ENCODE data around the gene HECTD4. TPM values are rescaled to one million over a fixed set of nuclear protein-coding genes. Genes with fewer than 3 reads are reported as not detected.

The HECTD4 gene
- total RNA-seq, 1 experiment from 2014 or later, result 65.7 TPM

DNA sequence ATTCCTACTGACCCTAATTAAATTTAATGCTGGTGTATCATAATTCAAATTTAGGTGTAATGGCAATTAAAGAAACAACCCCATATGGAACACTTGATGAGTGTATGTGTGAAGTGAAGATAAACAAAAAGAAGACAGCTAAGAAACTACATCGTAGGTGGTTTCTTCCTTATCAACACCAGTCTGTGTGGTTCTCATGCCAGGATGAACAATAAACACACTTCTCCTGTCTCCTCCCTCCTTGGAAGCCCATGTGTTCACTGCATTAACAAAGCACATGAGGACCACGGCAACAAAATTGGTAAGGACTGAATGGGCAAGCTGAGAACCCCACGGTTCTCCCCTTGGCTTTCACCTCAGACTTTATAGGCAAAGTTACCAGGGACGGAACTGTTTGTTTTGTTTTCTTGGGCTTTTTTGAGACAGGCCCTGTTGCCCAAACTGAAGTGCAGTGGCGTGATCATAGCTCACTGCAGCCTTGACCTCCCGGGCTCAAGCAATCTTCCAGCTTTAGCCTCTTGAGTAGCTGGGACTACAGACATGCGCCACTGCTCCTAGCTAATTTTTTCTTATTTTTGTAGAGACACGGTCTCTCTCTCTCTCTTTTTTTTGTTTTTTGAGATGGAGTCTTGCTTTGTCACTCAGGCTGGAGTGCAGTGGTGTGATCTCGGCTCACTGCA lies 185.9 kb downstream of the HECTD4 start:
- intact Hi-C loops (cut with micrococcal nuclease; ENCODE audit: unreplicated experiment), result no loop called here
- H3K36me3 Mint-ChIP-seq (ENCODE audit: insufficient read depth, unreplicated experiment), result peaks cover 11% of the 10 kb centered on the region

DNA sequence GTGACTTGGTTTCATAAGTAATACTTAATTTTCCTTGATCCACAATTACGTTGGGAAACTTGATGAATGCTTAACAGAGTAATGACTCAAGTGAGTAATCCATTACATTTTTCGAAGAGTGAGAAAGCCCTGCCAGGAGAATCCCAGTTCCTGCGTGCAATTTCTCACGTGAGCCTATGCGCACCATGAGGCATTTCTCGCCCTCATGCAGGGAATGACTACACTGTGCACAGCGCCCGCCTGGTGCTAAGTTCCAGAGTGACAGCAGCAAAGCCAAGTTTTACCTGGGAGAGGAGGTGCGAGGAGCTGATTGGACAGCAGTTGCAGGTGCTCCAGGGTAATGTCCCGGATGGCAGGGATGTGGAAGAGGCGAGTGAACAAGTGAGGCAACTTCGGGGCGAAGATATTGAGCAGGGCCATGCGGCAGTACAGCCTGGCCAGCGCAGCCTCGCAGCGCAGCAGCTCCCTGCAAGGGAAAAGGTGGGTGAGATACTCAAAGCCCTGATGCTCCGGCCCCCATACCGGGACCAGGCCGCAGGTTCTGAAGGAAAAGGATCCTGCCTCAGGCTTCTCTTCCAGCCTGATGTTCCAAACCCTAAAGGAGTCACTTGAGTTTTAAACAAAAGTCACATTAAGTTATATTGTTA lies 187.5 kb downstream of the HECTD4 start:
- intact Hi-C loops (cut with micrococcal nuclease; ENCODE audit: unreplicated experiment), result no loop called here
- CTCF ChIA-PET, result no interaction called here
- Mint-ChIP-seq H3K4me3 (ENCODE audit: low read depth, unreplicated experiment) (no peak overlapping the region), H3K36me3 (ENCODE audit: insufficient read depth, unreplicated experiment) (peaks cover 12% of the 10 kb centered on the region), H3K4me1 (ENCODE audit: low read depth, unreplicated experiment) (no peaks in the 10 kb centered on the region), H3K27me3 (ENCODE audit: unreplicated experiment) (no peaks in the 10 kb centered on the region), H3K9me3 (ENCODE audit: low read depth, unreplicated experiment) (no peaks in the 10 kb centered on the region), H3K27ac (ENCODE audit: unreplicated experiment) (no peak overlapping the region)
- no peak for DNase-seq
- no TSS peak for BruUV-seq (replicated peaks)
- TF ChIP-seq CTCF (IDR thresholded peaks at IDR 0.05; ENCODE audit: unreplicated experiment), result no peak

More for the DNA sequence above, 185.9 kb downstream of the HECTD4 start:
- H3K9me3 Mint-ChIP-seq (ENCODE audit: low read depth, unreplicated experiment), result no peaks in the 10 kb centered on the region
- no peaks in the 10 kb centered on the region for H3K4me1 Mint-ChIP-seq (ENCODE audit: low read depth, unreplicated experiment)
- no peak for DNase-seq
- no TSS peak for BruUV-seq (replicated peaks)
- CTCF ChIA-PET, result no interaction called here
- no peaks in the 10 kb centered on the region for H3K27me3 Mint-ChIP-seq (ENCODE audit: unreplicated experiment)
- no peak overlapping the region for H3K27ac Mint-ChIP-seq (ENCODE audit: unreplicated experiment)
- no peak for TF ChIP-seq CTCF (IDR thresholded peaks at IDR 0.05; ENCODE audit: unreplicated experiment)
- H3K4me3 Mint-ChIP-seq (ENCODE audit: low read depth, unreplicated experiment), result no peak overlapping the region

DNA sequence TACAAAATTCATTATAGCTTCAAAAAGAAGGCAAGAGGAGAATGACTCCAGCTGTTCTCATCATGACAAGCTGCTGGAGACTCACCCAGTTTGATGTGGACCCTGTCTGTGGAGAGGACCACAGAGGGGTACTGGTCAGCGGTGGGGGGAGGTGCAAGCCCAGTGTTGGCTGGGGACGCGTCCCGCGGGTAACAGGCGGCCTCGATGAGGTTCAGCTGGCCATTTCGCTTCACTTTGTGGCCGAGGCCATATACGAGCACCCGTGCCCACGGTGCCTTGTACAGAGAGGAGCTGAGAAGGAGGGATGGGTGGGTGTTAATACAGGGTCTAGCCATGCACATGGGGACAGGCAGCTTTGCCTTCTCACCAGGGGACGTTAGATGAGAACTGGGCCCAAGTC lies 189.8 kb downstream of the HECTD4 start:
- H3K36me3 Mint-ChIP-seq (ENCODE audit: insufficient read depth, unreplicated experiment), result peaks cover 10% of the 10 kb centered on the region
- H3K27ac Mint-ChIP-seq (ENCODE audit: unreplicated experiment), result no peak overlapping the region
- TF ChIP-seq CTCF (IDR thresholded peaks at IDR 0.05; ENCODE audit: unreplicated experiment), result no peak
- no peak for DNase-seq
- H3K27me3 Mint-ChIP-seq (ENCODE audit: unreplicated experiment), result no peaks in the 10 kb centered on the region
- H3K4me3 Mint-ChIP-seq (ENCODE audit: low read depth, unreplicated experiment), result no peak overlapping the region
- CTCF ChIA-PET, result no interaction called here
- no peaks in the 10 kb centered on the region for H3K9me3 Mint-ChIP-seq (ENCODE audit: low read depth, unreplicated experiment)
- no peaks in the 10 kb centered on the region for H3K4me1 Mint-ChIP-seq (ENCODE audit: low read depth, unreplicated experiment)
- BruUV-seq (replicated peaks), result no TSS peak
- intact Hi-C loops (cut with micrococcal nuclease; ENCODE audit: unreplicated experiment), result no loop called here

DNA sequence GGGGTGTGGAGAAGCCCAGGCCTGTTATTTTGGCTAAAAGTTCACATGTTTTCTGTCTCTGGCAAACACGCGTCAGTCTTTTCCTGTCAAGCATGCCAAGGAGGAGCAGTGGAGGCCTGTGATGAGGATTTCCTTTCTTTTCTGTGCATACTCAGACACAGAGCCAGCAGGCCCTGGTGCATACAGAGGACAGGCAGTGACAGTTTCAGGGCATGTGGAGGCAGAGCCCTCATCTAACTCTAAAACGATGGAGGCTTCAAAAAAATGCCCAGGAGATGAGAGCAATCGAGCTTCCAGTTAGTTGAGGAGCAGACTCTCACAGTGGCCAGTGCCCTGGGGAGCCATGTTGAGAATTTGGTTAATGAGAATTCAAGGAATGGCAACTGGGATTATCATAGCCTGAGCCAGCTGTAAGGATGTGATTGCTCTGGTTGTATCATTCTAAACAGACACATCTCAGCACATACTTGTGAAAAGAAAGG lies 190.3 kb downstream of the HECTD4 start:
- CTCF ChIA-PET, result interaction anchor here (0.6 kb wide), 1 partner anchor 58 kb away, joined by 13 read pairs; no protein-coding TSS in a partner anchor
- DNase-seq, result no peak
- Mint-ChIP-seq H3K36me3 (ENCODE audit: insufficient read depth, unreplicated experiment) (peaks cover 10% of the 10 kb centered on the region), H3K27ac (ENCODE audit: unreplicated experiment) (no peak overlapping the region), H3K4me1 (ENCODE audit: low read depth, unreplicated experiment) (no peaks in the 10 kb centered on the region), H3K9me3 (ENCODE audit: low read depth, unreplicated experiment) (no peaks in the 10 kb centered on the region), H3K4me3 (ENCODE audit: low read depth, unreplicated experiment) (no peak overlapping the region), H3K27me3 (ENCODE audit: unreplicated experiment) (no peaks in the 10 kb centered on the region)
- intact Hi-C loops (cut with micrococcal nuclease; ENCODE audit: unreplicated experiment), result no loop called here
- TF ChIP-seq CTCF (IDR thresholded peaks at IDR 0.05; ENCODE audit: unreplicated experiment), result no peak
- BruUV-seq (replicated peaks), result no TSS peak

Data from Calu3 (cell line).